Stimulated activated CD8-positive, alpha-beta memory T cell treated with anti-CD3 and anti-CD28 coated beads, Interleukin-15, amount 100 ng/mL, for 24 hours (primary cell): ENCODE data around the gene NFIC.
"Not testable (repeated sequence)": the region's sequence is repeated elsewhere in the genome, so short reads cannot be mapped to it uniquely, and the experiment has no call there.

Experiments used
- DNase-seq: peaks from one replicate; pipeline ENCODE4 v3.0.0-alpha.2; 2020; ENCODE audit warnings: low read depth

NFIC gene

DNA sequence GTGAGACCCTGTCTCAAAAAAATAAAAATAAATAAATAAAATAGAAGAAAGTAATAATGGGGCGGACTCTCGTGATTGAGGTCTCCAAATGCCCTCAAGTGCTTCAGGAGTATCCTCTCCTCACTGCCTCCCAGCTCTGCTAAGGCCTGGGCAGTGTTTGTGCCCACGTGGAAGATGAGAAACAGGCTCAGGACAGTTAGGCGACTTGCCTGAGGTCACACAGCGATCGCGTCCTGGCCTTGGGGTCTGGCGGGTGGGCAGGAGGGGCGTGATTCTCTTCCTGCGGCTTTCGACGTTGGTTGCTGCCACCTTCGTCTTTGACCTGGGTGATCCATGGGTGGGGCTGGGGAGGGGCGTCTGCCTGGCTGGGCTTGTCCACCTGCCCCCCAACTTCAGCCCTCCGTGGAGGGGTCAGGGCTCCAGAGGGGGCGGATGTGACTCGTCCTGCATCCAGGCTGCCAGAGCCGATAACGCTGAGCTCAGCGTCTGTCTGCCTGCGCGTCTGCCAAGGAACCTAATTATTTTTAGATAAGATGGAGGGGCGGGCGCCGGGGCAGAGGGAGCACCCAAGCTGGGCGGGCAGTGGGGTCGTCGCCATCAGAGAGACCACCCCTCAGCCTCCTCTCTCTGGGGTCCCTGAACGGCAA, 56.9 kb downstream of the NFIC start:
- no peak for DNase-seq

DNA sequence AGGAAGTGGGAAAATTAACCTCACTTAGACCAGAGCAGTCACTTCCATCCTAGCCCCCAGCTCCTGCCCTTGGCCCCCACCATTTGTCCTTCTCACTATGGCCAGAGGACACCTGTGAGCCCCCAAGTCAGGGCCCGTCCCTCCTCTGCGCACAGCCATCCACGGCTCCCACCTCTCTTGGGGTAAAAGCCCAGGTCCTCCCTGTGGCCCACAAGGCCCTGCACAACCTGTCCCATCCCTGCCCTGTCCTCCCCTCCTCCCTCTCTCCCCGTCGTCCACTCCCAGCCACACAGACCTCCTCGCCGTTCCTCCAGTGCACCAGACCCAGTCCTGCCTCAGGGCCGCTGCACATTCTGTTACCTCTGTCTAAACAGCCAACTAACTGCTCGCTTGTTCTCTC, 60.0 kb downstream of the NFIC start:
- DNase-seq, result no peak

DNA sequence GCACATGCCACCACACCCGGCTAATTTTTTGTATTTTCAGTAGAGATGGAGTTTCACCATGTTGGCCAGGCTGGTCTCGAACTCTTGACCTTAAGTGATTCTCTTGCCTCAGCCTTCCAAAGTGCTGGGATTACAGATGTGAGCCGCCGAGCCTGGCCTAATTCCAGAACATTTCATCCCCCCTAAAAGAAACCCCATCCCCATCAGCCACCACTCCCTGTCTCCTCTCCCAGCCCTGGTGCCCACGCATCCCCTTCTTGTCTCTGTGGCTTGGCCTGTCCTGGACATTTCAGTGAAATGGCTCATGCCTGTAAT, 63.9 kb downstream of the NFIC start:
- not testable (repeated sequence) for DNase-seq

DNA sequence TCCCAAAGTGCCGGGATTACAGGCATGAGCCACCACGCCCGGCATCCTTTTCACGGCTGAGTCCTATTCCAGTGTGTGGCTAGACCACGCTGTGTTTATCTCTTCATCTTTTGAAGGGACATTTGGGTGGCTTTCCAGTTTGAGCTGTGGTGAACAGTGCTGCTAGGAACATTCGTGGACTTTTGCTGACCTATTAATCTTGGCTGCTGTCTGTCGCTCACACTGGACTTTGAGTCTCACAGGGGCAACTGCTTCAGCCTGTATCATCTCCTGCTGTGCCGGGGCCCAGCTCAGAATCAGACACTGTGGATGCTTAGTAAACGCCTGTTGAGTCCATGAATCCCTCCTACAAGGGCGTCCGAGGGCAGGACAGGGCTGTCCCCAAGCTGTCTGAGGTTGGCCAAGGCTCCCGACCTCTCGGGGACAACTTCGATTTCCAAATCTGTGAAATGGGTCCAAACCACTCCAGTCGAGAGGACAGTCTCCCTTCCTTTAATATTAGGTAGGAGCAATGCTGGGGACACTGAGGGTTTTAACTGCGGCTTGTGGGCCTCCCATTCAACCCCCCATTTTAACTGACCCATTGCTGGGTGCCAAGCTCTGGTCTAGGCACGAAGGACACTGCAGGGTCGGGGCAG, 65.5 kb downstream of the NFIC start:
- no peak for DNase-seq

DNA sequence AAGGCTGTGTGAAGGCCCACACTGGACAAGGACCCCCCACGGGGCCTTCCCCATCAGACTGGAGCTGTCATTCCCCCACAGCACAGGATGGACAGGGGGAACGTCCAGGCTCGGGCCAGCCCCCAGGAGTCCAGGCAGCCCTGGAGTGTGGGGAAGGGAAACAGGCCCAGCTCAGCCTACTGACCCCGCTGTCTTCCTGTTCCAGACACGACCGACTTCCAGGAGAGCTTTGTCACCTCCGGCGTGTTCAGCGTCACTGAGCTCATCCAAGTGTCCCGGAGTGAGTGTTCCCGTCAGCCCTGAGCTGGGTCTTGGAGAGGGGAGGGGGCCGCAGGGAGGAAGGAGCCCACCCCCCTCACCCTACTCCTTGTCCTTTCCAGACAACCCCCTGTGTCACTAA, 66.9 kb downstream of the NFIC start:
- no peak for DNase-seq

DNA sequence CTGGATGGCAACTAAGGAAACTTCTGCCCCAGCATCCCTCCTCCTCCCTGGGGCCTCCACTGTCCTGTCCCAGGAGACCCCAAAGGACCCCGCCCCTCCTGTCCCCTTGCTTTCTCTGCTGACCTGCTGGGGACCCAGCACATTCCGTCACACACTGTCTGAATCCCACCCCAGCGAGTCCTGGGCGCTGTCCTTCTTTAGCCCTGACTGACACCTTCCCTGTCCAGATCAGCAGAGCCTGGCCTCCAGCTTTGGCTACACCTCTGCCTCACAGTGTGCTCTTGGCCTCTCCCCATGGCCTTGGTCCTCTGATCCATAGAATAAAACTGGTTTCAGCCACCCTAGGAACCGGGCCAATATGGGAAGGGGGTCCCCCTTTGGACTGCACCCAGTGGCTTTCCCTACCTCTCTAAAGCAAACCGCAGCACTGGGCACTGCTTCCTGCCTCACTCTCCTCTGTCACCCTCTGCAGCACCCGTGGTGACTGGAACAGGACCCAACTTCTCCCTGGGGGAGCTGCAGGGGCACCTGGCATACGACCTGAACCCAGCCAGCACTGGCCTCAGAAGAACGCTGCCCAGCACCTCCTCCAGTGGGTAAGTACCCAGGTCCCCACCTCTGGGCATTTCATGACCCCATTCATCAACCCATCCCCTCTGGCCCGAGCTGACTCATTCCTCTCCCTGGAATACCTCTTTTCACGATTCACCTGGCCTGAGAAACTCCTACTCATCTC, 67.6 kb downstream of the NFIC start:
- no peak for DNase-seq

DNA sequence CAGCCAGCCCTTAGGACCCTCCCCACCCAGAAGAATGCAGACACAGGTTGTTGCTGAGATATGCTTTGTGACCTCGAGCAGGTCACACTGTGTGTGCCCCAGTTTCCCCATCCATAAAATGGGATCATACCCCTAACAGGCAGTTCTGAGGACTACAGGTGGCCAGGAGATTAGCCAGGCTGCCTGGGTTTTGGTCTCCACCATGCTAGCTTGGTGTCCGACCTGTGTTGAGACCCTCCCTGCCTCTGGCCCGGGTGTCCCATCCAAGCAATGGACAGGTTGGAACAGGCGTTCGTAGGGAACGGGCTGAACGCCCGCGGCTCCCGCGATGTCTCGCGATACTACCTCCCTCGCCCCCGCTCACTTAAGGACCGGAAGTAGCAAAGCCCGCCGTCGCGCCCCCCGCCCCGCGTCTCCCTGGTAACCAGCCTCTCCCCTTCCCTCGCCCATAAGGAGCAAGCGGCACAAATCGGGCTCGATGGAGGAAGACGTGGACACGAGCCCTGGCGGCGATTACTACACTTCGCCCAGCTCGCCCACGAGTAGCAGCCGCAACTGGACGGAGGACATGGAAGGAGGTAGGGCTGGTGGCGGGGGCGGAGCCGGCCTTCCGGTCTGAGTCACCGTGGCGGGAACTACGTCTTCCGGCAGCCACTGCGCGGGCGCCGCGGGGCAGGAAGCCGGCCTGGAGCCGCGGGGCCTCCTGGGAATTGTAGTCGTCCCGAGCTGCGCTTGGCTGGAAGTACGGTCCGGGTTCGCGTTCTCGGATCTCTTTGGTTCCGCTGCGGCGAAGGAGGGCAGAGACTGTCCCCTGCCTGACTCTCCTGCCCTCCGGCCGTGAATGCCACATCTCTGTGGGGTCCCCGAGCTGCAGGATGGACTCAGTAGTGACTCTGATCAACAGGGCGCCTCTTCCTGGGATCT, 68.5 kb downstream of the NFIC start:
- DNase-seq, result peak; percentile 93

DNA sequence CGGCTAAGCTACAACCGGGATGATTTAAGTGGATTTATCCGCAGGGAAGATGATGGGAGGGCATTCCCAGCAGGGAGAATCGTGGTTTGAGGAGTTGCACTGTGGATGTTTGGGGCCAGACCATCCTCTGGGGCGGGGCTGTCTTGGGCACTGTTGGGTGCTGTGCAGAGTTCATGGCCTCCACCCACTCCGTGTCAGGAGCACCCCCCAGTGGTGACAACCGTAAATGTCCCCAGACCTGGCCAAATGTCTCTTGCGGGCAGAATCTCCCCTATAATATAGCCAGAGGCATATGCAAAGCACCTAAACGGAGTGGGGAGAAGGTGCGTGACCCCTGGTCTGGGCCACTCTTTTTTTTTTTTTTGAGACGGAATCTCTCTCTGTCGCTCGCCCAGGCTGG, 73.7 kb downstream of the NFIC start:
- DNase-seq, result peak; percentile 16

DNA sequence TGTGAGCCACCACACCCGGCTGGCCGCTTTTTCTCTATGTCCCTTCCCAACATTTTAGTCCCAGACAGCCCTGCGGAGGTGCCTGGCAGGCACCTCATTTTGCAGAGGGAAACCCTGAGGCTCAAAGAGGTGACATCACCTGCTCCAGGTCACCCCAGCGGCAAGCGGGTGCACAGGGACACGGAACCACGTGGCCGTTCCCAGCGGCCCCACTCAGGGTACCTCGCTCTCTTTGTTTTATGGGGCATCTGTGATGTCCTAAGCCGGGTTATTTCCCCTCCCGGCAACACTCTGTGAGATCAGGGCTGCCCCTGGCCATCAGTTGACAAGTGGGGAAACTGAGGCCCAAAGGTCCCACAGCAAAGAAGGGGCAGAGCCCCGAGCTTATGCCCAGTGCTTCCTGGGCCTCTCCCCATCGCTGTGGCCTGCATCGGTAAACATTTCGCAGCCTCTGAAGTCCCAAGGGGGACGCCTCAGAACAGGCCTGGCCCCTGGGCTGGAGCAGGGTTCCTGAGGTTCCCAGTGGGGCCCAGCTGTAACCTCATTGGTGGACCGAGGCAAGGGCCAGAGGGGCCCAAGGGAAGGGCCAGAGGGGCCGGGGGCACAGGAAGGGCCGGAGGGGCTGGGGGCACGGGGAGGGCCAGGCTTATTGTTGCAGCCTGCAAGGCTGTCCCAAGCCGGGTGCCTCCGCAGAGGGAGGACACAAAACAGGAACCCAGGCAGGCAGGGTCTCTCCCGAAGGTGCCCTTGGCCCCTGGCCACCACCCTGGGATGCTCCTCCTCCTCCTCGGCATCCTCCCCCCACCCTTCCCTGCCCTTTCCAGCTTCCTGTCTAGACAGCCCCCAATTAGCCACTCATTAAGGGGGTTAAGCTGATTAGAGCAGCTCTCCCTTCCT, 75.0 kb downstream of the NFIC start:
- DNase-seq, result no peak

DNA sequence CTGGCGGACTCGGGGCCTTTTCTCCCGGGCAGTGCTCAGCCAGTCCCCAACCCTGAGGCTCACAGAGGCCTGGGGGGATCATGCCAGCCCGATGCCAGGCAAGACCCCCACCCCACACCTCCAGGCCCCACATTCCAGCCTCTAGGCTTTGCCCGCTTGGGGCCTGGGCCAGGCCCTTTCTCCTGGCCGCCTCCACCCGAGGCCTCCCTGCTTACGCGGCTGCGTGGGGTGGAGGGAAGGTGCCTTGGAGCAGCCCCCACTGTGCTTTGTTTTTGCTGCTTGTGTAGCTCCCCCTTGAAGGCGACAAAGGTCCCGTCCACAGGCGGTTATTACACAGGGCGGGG, 75.6 kb downstream of the NFIC start:
- DNase-seq, result no peak

DNA sequence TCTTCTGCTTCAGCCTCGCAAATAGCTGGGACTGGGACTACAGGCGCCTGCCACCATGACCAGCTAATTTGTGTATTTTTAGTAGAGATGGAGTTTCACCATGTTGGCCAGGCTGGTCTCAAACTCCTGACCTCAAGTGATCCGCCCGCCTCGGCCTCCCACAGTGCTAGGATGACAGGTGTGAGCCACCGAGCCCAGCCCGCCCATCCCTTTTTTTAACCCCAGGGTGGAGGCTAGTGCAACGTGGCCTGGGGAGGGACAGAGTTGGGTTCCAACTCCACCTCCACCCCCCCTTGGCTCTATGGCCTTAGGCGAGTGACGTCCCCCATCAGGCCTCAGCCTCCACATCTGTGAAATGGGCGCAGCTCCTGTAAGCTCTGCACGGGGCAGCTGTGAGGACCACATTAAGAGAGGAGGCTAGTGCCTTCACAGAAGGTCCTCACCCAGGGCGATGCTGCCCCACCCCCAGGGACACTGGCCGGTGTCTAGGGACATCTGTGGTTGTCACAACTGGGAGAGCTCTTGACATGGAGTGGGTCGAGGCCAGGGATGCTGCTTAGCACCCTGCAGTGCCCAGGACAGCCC, 76.2 kb downstream of the NFIC start:
- no peak for DNase-seq

DNA sequence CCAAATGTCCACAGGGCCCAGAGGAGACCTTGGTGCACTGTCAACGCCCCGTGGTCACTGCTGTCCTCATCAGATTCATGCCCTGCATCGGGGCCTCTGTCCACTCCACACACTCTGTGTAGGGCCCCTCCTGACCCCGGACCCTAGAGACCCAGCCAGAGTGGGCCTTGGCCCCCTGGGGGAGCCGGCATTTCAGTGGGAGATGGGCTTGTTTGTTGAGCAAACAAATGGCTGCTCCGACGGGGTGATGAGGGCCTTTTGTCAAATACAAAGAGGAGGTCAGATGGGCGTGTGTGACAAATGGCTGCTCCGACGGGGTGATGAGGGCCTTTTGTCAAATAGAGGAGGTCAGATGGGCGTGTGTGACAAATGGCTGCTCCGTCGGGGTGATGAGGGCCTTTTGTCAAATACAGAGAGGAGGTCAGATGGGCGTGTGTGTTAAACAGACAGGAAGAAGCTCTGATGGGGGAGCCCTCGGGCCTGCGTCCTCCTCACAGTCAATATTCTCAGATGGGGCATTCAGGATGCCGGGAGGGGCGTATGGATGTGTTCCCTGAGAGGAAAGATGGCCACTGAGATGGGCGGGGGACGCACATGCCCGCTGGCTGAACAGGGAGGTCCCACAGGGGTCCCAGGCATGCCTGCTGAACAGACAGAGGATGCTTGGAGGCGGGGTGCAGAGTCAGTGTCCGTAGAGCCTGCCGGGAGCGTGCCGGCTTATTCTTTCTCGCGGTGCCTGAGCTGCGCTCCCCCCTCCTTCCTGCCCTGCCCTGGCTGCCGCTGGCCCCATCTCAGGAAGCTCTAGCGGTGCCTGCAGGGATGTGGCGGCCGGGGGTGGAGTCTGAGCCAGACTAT, 77.7 kb downstream of the NFIC start:
- DNase-seq, result no peak

DNA sequence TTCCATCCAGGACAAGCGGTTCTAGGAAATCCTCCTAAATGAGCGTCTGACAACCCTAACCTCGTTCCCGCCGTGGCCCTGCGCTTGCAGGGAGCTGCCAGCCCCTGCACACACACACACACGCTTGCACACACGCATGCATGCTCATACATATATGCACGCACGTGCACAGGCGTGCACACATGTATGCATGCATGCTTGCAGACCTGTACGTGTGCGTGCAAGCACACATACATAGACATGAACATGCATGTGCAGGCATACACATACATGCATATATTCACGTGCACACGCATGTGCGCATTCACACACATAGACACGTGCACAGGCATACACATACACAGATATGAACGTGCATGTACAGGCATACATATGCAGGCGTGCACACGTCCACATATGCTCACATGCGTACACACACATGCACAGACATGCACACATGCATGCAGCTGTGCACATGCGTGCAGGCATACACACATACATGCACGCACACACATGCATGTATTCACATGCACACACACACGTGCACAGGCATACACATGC, 78.4 kb downstream of the NFIC start:
- DNase-seq, result no peak

DNA sequence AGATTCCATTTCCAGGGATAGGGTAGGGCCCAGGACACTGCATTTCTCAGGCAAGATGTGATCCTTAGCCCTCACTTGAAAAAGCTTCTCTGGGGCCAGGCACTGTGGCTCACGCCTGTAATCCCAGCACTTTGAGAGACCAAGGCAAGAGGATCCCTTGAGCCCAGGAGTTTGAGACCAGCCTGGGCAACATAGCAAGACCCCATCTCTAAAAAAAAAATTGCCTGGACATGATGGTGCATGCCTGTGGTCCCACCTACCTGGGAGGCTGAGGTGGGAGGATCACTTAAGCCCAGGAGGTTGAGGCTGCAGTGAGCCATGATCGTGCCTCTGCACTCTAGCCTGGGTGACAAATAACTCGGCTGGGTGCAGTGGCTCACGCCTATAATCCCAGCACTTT, 80.3 kb downstream of the NFIC start:
- DNase-seq, result not testable (repeated sequence)

DNA sequence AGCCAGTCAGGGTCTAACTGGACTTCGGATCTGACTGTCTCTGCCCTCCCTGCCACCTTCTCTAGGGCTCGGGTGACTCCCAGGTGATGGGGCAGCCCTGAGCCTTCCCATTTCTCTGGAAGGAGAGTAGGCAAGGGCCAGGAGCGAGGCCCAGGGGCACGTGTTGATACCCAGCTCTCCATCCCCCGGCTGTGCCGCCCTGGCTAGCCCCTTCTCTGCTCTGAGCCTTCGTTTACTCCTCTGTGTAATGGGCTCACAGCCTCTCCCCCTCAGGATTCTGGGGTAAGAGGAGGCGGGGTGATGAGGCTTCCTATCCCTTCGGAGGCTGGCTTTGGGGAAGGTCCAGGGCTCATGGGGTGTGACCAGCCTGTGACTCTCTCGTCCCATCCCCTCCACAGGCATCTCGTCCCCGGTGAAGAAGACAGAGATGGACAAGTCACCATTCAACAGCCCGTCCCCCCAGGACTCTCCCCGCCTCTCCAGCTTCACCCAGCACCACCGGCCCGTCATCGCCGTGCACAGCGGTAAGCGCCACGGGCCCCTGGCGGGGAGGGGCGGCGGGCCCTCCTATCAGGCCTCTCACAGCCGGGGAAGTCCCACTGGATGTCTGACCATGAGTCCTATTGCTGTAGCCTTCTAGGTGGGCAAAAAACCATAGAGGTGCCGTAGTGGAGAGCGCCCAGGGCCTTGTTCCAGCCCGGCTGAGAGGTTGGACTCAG, 82.4 kb downstream of the NFIC start:
- no peak for DNase-seq

DNA sequence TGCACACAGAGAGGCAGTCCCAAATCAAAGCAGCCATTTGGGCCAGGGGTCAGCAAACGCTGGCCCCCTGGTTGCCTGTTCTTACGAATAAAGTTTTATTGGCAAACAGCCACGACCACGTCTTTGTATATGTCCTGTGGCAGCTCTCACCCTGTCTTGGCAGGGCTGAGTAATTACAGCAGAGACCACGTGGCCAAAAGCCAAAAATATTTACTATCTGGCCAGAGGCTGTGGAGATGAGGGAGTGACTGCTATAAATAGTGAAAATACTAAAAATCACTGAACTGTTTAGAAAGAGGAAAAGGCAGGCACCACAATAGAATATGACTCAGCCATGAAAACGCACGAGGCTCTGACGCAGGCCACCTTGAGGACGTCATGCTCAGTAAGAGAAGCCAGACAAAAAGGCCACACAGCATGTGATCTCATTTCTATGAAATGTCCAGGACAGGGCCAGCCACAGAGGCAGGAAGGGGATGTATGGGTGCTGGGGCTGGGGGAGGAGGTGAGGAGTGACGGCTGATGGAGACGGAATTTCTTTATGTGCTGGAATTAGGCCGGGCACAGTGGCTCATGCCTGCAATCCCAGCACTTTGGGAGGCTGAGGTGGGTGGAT, 84.5 kb downstream of the NFIC start:
- DNase-seq, result no peak

DNA sequence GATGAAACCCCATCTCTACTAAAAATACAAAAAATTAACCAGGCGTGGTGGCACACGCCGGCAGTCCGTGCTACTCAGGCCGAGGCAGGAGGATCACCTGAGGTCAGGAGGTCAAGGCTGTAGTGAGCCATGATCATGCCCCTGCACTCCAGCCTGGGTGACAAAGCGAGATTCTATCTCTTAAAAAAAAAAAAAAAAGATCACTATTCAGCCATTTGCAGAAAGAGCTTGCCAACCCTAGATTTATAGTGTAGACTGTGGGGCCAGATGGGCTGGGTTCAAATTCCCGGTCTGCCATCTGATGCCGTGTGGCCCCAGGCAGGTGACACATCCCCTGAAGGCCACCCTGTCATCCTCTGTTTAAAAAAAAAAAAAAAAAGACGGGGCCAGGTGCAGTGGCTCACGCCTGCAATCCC, 85.1 kb downstream of the NFIC start:
- DNase-seq, result no peak

DNA sequence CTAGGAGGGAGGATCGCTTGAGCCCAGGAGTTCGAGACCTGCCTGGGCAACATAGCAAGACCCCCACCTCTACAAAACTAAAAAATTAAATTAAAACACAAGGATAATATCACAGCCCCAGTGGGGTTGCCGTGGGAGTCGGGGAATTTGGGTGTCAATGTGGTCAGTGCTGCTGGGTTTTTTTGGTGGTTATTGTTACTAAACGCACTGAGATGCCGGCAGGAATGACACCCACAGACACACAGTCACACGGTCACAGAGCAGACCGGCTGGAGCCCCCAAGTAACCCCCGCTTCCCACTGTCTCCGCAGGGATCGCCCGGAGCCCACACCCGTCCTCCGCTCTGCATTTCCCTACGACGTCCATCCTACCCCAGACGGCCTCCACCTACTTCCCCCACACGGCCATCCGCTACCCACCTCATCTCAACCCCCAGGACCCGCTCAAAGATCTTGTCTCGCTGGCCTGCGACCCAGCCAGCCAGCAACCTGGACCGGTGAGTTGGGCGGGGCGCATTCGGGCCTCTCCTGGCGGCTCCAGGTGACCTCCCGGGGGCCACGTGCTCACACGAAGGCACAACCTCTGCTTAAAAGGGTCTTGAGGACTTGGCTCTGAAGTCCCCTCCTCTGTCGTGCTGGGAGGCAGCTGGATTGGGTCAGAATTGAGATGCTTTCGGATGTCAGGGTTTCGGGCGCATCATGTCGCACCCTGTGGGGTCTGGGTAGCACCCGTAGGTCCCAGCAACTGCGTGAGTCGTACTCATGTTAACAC, 86.0 kb downstream of the NFIC start:
- no peak for DNase-seq
